Suprapubic skin (tissue), 4 donors: ENCODE measurements around the gene MAPK11. TPM values are rescaled to one million over a fixed set of nuclear protein-coding genes. Genes with fewer than 3 reads are reported as not detected.

Source experiments
- DNase-seq, 2 donors: peaks; one replicate each; pipeline ENCODE4 v3.0.0-alpha.2; 2019; ENCODE audit warnings: low spot score in 2 of 2
- H3K27ac ChIP-seq: fragments of 200-600 bp; sonication (generic); one replicate; pipeline ENCODE4 v1.5.1; 2019
- H3K27me3 ChIP-seq: fragments of 200-600 bp; sonication (generic); one replicate; pipeline ENCODE4 v1.5.1; 2019
- H3K36me3 ChIP-seq: fragments of 200-600 bp; sonication (generic); one replicate; pipeline ENCODE4 v1.5.1; 2019
- H3K4me1 ChIP-seq: fragments of 200-600 bp; sonication (generic); one replicate; pipeline ENCODE4 v1.5.1; 2019
- H3K4me3 ChIP-seq: fragments of 200-600 bp; sonication (generic); one replicate; pipeline ENCODE4 v1.5.1; 2019; ENCODE audit warnings: mild to moderate bottlenecking
- H3K9me3 ChIP-seq: fragments of 200-600 bp; sonication (generic); one replicate; pipeline ENCODE4 v1.5.1; 2019
- EP300 ChIP-seq: sonication (generic); formaldehyde crosslinking; IDR thresholded peaks from one replicate; pipeline ENCODE4 v1.6.1; 2017; ENCODE audit warnings: antibody characterized with exemption
- POLR2A ChIP-seq, 2 donors: fragments of 450-650 bp; IDR thresholded peaks; one replicate each; pipeline ENCODE4 v1.6.1; 2017; ENCODE audit warnings: antibody characterized with exemption in 2 of 2, mild to moderate bottlenecking in 2 of 2, moderate library complexity in 2 of 2
- POLR2AphosphoS5 ChIP-seq, 3 donors: sonication (generic); formaldehyde crosslinking; IDR thresholded peaks; one replicate each; pipeline ENCODE4 v1.6.1; 2017; ENCODE audit warnings: antibody characterized with exemption in 3 of 3
- WGBS: methylation state at CpG from one replicate; pipeline ENCODE4 v1.1.5; 2018; 5-methylcytosine and 5-hydroxymethylcytosine counted together
- total RNA-seq, 4 donors: library from RNA; depleted of rRNA; stranded (reverse); fragments of >200 nt; gene quantifications; one replicate each; pipeline ENCODE4 v1.1.0, GENCODE V29; 2016
- TF ChIP-seq, protein P1 (sequence below), 2 donors: fragments of 200-600 bp in 1 of 2; fragments of 450-650 bp in 1 of 2; sonication (generic) in 1 of 2; IDR thresholded peaks; one replicate each; pipeline ENCODE4 v1.5.1; 2016 to 2019; ENCODE audit warnings: antibody characterized with exemption in 2 of 2, mild to moderate bottlenecking in 1 of 2, moderate library complexity in 1 of 2

The MAPK11 gene
- total RNA-seq, 4 donors from 2014 or later, result 3.8 to 5.8 (median 4.5) TPM

DNA sequence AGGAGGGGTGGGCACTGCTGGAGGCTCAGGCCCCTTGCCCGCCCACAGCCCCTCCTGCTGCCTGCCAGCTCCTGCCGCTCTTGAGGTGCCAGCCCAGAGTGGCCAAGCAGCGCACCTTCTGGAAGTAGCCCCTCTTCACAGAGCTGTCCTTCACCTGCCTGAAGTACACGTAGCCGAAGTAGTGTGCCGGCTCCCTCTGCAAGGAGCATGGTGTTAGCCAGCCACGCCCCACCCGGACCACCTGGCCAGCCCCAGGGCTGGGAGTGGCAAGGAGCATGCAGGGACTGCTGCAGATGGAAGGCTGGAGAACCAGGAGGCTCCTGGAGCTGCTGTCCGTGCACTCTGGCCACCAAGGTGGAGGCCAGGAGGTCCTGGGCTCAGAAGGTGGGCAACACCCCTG is 47.0 kb upstream of the MAPK11 start:
- Histone ChIP-seq H3K9me3 (no peaks in the 10 kb centered on the region), H3K36me3 (no peaks in the 10 kb centered on the region), H3K27ac (no peak overlapping the region), H3K4me1 (peaks cover 10% of the 10 kb centered on the region), H3K4me3 (no peak overlapping the region), H3K27me3 (no peaks in the 10 kb centered on the region)
- WGBS, result 100% methylated on average over 1 of the region's 9 CpGs
- TF ChIP-seq POLR2A (IDR thresholded peaks at IDR 0.05) (no peak), POLR2AphosphoS5 (IDR thresholded peaks at IDR 0.05) (no peak), EP300 (no peak)
- TF ChIP-seq, protein P1, sequence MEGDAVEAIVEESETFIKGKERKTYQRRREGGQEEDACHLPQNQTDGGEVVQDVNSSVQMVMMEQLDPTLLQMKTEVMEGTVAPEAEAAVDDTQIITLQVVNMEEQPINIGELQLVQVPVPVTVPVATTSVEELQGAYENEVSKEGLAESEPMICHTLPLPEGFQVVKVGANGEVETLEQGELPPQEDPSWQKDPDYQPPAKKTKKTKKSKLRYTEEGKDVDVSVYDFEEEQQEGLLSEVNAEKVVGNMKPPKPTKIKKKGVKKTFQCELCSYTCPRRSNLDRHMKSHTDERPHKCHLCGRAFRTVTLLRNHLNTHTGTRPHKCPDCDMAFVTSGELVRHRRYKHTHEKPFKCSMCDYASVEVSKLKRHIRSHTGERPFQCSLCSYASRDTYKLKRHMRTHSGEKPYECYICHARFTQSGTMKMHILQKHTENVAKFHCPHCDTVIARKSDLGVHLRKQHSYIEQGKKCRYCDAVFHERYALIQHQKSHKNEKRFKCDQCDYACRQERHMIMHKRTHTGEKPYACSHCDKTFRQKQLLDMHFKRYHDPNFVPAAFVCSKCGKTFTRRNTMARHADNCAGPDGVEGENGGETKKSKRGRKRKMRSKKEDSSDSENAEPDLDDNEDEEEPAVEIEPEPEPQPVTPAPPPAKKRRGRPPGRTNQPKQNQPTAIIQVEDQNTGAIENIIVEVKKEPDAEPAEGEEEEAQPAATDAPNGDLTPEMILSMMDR (IDR thresholded peaks at IDR 0.05), result no peak
- no peak for DNase-seq

DNA sequence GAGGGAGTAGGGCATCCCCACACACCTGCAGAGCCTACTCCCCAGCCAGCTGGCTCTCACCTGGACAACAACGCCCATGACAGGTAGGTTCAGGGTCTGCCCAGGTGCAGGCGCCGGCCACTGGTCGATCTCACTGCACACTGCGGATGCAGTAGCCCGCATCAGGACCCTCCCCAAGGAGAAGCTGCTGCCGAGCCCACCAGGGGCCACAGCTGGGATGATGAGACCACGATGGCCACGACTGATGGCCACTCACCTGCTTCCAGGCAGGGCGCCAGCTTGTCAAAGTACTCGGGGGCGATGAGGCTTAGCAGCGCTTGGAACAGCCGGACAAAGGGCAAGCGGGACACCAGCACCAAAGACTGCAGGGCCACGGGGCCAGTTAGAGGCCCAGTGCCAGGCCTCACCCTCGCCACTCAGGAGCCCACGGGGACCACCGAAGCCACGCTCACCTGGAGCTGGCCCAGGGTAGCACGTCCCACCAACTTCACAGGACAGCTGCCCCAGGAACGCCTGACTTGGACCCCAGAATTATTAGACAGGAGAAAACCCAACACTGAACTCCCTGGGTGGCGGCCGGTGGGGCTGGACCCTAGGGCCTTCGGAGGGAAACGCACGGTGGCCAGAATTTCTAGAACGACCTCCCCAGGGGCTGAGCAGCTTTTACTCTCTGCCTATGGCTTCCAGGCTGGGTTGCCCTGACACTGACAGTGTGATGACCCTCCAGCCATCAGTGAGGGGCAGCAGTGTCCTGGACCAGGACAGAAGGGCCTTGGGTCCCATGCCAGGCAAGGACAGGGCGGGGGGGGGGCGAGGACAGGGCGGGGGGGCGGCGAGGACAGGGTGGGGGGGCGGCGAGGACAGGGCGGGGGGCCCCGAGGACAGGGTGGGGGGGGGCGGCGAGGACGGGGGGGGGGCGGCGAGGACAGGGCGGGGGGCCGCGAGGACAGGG is 46.2 kb upstream of the MAPK11 start:
- Histone ChIP-seq H3K27me3 (no peaks in the 10 kb centered on the region), H3K4me3 (no peak overlapping the region), H3K4me1 (peaks cover 10% of the 10 kb centered on the region), H3K36me3 (no peaks in the 10 kb centered on the region), H3K9me3 (no peaks in the 10 kb centered on the region), H3K27ac (no peak overlapping the region)
- no peak for TF ChIP-seq POLR2A (IDR thresholded peaks at IDR 0.05)
- TF ChIP-seq, protein P1 (IDR thresholded peaks at IDR 0.05), result no peak
- TF ChIP-seq POLR2AphosphoS5 (IDR thresholded peaks at IDR 0.05), result no peak
- TF ChIP-seq EP300, result no peak
- no peak for DNase-seq
- WGBS, result 82% methylated on average over 5 of the region's 45 CpGs

DNA sequence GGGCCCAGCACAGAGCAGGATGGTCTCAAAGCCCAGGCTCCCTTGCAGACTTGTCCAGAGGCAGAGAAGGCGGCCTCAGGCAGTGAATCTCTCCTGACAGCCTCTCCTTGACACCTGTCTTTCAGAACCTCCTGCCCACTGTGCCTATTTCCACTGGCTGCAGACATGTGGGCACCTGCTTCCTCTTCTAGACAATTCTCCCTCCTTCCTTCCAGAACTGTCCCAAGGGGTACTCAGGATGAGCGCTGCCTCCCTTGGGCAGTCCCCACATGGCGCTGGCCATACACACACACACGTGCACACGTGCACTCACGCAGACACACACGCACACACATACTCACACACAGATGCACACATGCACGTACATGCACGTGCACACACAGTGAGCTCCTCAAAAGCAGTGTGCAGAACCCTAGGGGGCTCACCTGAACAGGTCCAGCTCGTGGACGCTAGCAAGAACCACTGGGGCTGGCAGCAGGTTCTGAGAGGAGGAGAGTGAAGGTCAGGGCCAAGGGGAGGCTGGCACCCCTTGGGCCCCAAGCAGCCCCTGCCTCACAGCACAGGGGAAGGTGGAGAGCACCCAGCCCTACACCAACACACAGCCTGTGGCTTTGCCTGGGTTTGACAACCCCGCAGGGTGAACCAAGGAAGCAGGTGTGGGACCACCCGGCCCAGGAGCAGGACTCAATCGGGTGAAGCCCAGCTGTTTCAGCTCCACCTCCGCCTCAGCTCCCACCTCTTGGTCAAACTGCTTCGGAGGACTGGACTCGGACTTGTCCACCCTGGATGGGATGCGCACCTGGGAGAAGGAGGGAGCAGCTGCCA is 45.3 kb upstream of the MAPK11 start:
- Histone ChIP-seq H3K4me1 (peaks cover 10% of the 10 kb centered on the region), H3K27me3 (no peaks in the 10 kb centered on the region), H3K27ac (no peak overlapping the region), H3K4me3 (no peak overlapping the region), H3K9me3 (no peaks in the 10 kb centered on the region), H3K36me3 (no peaks in the 10 kb centered on the region)
- no peak for TF ChIP-seq POLR2A (IDR thresholded peaks at IDR 0.05)
- no peak for TF ChIP-seq POLR2AphosphoS5 (IDR thresholded peaks at IDR 0.05)
- TF ChIP-seq, protein P1 (IDR thresholded peaks at IDR 0.05), result no peak
- TF ChIP-seq EP300, result no peak
- WGBS, result 95% methylated on average over 14 of the region's 18 CpGs
- no peak for DNase-seq

DNA sequence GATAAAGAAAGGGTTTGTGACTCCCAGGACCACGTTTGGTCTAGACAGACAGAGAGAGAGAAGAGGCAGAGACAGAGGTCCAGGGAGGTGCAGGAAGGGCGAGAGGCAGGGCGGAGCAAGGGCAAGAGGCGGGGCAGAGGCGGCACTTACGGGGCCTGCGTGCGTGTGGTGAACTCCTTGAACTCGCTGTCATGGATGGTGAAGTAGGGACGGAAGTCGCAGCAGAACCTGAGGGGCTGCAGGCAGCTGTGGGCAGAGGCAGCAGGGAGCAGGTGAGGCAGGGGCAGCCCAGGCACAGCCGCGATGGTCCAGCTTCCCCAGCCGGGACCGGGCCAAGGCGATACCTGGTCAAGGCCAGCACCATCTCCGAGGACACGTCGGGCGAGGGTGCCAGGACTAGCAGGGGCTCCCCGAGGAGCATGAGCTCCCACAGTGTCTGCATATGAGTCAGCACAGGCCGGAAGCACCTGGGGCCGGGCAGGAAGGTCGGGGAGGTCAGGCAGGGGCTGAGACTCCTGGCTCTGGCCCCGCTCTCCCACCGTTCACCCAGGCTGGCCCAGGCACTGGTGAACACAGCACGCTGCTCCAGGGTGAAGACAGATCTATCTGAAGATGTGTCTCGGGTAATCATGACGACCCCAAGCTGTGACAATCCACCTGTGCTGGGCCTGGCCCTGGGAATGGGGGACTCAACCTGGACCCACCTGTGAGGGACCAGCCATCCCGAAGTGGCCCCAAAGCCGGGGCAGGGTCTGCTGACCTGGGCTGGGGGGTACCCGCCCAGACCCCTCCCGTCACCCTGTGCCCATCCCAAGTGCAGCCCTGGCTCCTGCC is 44.5 kb upstream of the MAPK11 start:
- H3K27ac ChIP-seq, result no peak overlapping the region
- no peaks in the 10 kb centered on the region for H3K36me3 ChIP-seq
- 37% methylated on average over 11 of the region's 33 CpGs for WGBS
- peaks cover 12% of the 10 kb centered on the region for H3K4me1 ChIP-seq
- DNase-seq, result peak in 1 of 2 donors; percentile 74
- no peak for TF ChIP-seq POLR2A (IDR thresholded peaks at IDR 0.05)
- no peak for TF ChIP-seq POLR2AphosphoS5 (IDR thresholded peaks at IDR 0.05)
- H3K4me3 ChIP-seq, result peak overlapping the region; percentile 17
- H3K27me3 ChIP-seq, result no peaks in the 10 kb centered on the region
- no peaks in the 10 kb centered on the region for H3K9me3 ChIP-seq

DNA sequence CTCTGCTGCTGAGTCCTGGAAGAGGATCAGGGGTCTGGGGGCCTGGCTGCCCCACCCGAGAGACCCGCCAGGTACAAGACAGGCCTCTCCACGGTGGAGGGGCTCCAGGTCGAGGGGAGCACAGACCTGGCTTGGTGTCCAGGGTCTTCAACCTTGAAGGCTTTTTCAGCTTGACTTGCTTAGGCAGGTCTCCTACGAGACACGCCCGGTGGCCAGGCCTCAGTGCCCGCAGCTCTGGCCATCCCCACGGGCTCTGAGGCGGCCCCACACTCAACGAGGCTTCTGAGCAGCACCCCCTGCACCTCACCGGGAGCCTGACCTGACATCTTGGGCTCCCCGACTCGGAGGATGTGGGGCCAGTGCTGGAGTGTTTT is 43.9 kb upstream of the MAPK11 start:
- WGBS, result 78% methylated on average over 13 of the region's 14 CpGs
- Histone ChIP-seq H3K4me3 (peak overlapping the region; percentile 17), H3K27me3 (no peaks in the 10 kb centered on the region), H3K36me3 (no peaks in the 10 kb centered on the region), H3K27ac (no peak overlapping the region), H3K4me1 (peaks cover 18% of the 10 kb centered on the region), H3K9me3 (no peaks in the 10 kb centered on the region)
- no peak for DNase-seq
- TF ChIP-seq POLR2AphosphoS5 (IDR thresholded peaks at IDR 0.05) (no peak), EP300 (no peak), POLR2A (IDR thresholded peaks at IDR 0.05) (no peak)
- TF ChIP-seq, protein P1 (IDR thresholded peaks at IDR 0.05), result no peak
